ENCODE data around the gene MESP1.

Gene MESP1

GRCh38 chr15:89765694-89766093 lies 14.6 kb upstream of the MESP1 start:
- no peak overlapping the region for H2AFZ ChIP-seq (ENCODE audit: low read depth, low read length, severe bottlenecking)
- H3F3A ChIP-seq (ENCODE audit: insufficient read depth): no peaks in the 10 kb centered on the region
- no peak overlapping the region for H3K4me3 ChIP-seq (ENCODE audit: insufficient read depth, low read length, poor library complexity, severe bottlenecking)
- no peaks in the 10 kb centered on the region for H3K36me3 ChIP-seq (ENCODE audit: low read length)
- no peak overlapping the region for H3K4me2 ChIP-seq (ENCODE audit: low read depth, low read length, poor library complexity, severe bottlenecking)
- no peak for TF ChIP-seq EZH2phosphoT487 (conservative IDR thresholded peaks at IDR 0.05; ENCODE audit: low read length)
- no peak for TF ChIP-seq CTCF (IDR thresholded peaks at IDR 0.05; ENCODE audit: insufficient read depth, low read length, poor library complexity, severe bottlenecking)
- H4K20me1 ChIP-seq (ENCODE audit: low read depth, low read length): no peaks in the 10 kb centered on the region
- H3K79me2 ChIP-seq (ENCODE audit: insufficient read depth, low read length): no peaks in the 10 kb centered on the region
- no peaks in the 10 kb centered on the region for H3K9me3 ChIP-seq (ENCODE audit: insufficient read depth, low read length)
- H3K9ac ChIP-seq (ENCODE audit: low read length): no peak overlapping the region
- H3K9me2 ChIP-seq (replicated peaks; ENCODE audit: insufficient read depth, low read length): no peaks in the 10 kb centered on the region
- H3K27me3 ChIP-seq (ENCODE audit: low read length): no peaks in the 10 kb centered on the region
- H3K27ac ChIP-seq (ENCODE audit: low read depth, low read length): no peak overlapping the region

- Histone ChIP-seq H3K36me3 (ENCODE audit: low read length) (no peaks in the 10 kb centered on the region), H3K4me3 (ENCODE audit: insufficient read depth, low read length, poor library complexity, severe bottlenecking) (no peak overlapping the region), H2AFZ (ENCODE audit: low read depth, low read length, severe bottlenecking) (no peak overlapping the region), H3K9ac (ENCODE audit: low read length) (no peak overlapping the region), H3K9me2 (replicated peaks; ENCODE audit: insufficient read depth, low read length) (no peaks in the 10 kb centered on the region), H3F3A (ENCODE audit: insufficient read depth) (no peaks in the 10 kb centered on the region), H3K4me2 (ENCODE audit: low read depth, low read length, poor library complexity, severe bottlenecking) (no peak overlapping the region), H3K9me3 (ENCODE audit: insufficient read depth, low read length) (no peaks in the 10 kb centered on the region), H3K27ac (ENCODE audit: low read depth, low read length) (no peak overlapping the region), H4K20me1 (ENCODE audit: low read depth, low read length) (no peaks in the 10 kb centered on the region), H3K27me3 (ENCODE audit: low read length) (no peaks in the 10 kb centered on the region), H3K79me2 (ENCODE audit: insufficient read depth, low read length) (no peaks in the 10 kb centered on the region)
- TF ChIP-seq EZH2phosphoT487 (conservative IDR thresholded peaks at IDR 0.05; ENCODE audit: low read length) (no peak), CTCF (IDR thresholded peaks at IDR 0.05; ENCODE audit: insufficient read depth, low read length, poor library complexity, severe bottlenecking) (no peak)
These were observed 10.9 kb upstream of the MESP1 start for GRCh38 chr15:89761929-89762328.

DNA sequence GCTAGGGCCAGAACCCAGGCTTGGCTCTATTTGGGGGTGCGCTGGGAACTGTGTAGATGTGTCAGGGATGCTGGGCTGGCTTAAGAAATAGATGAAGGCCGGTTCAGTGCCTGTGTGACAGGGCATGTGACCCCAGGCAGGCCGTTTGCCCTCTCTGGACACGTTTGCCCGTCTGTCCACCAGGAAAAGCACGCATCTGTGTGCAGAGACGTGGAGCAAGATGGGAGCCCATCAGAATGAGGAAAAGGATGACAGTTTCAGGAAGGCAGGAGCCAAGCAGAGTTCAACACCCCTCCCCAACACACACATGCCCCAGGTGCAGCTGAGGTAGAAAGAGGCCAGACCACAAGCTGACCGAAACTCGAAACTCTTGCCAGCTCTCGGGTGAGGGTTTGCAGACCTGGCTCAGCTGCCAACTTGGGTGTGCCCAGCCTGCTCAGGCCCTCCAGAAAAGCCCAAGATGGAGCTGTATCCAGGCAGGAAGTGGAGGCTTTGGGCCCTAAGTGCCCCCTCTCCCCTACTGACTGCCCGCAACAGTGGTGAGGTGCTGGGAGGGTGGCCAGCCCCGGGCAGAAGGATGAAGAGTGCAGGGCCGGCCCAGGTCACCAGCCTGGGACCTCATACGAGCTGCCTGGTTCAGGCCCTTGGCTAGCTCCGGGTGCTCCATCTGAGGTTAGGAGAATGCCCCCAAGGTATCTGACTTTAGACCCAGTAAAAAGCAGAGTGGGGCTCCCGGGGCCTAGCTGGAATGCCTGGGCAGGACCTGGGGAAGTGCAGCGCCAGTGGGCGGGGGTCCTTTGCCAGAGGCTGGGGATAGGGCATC lies 10.2 kb upstream of the MESP1 start:
- Histone ChIP-seq H3K9ac (ENCODE audit: low read length) (no peak overlapping the region), H3F3A (ENCODE audit: insufficient read depth) (no peaks in the 10 kb centered on the region), H3K9me3 (ENCODE audit: insufficient read depth, low read length) (no peaks in the 10 kb centered on the region), H3K27me3 (ENCODE audit: low read length) (no peaks in the 10 kb centered on the region), H4K20me1 (ENCODE audit: low read depth, low read length) (no peaks in the 10 kb centered on the region), H3K36me3 (ENCODE audit: low read length) (no peaks in the 10 kb centered on the region), H3K9me2 (replicated peaks; ENCODE audit: insufficient read depth, low read length) (no peaks in the 10 kb centered on the region), H2AFZ (ENCODE audit: low read depth, low read length, severe bottlenecking) (no peak overlapping the region), H3K4me3 (ENCODE audit: insufficient read depth, low read length, poor library complexity, severe bottlenecking) (no peak overlapping the region), H3K4me2 (ENCODE audit: low read depth, low read length, poor library complexity, severe bottlenecking) (no peak overlapping the region), H3K79me2 (ENCODE audit: insufficient read depth, low read length) (no peaks in the 10 kb centered on the region), H3K27ac (ENCODE audit: low read depth, low read length) (no peak overlapping the region)
- no peak for TF ChIP-seq EZH2phosphoT487 (conservative IDR thresholded peaks at IDR 0.05; ENCODE audit: low read length)
- no peak for TF ChIP-seq CTCF (IDR thresholded peaks at IDR 0.05; ENCODE audit: insufficient read depth, low read length, poor library complexity, severe bottlenecking)
